ENCODE data around the gene OR2T34. TPM values are rescaled to one million over a fixed set of nuclear protein-coding genes. Genes with fewer than 3 reads are reported as not detected.
"Not testable (repeated sequence)": the region's sequence is repeated elsewhere in the genome, so short reads cannot be mapped to it uniquely, and the experiment has no call there.

OR2T34 gene
- total RNA-seq, 1 donor from 2014 or later = not detected

GRCh38 chr1:248537449-248537848, 37.1 kb downstream of the OR2T34 start:
- not testable (repeated sequence) for H3K36me3 Mint-ChIP-seq (ENCODE audit: unreplicated experiment); H3K27ac Mint-ChIP-seq (ENCODE audit: unreplicated experiment); H3K9me3 Mint-ChIP-seq (ENCODE audit: unreplicated experiment); H3K4me1 Mint-ChIP-seq (ENCODE audit: low read depth, unreplicated experiment); DNase-seq; H3K27me3 Mint-ChIP-seq (ENCODE audit: unreplicated experiment); H3K4me3 Mint-ChIP-seq (ENCODE audit: unreplicated experiment)

Other genes starting within 250 kb of the OR2T34 start
- not detected for gene OR14C36, start 226.0 kb downstream of the OR2T34 start, total RNA-seq (ENCODE audit: unreplicated experiment)
- not detected for gene OR2T4, start 213.1 kb downstream of the OR2T34 start, total RNA-seq (ENCODE audit: unreplicated experiment)
- not detected for gene OR2T6, start 199.0 kb downstream of the OR2T34 start, total RNA-seq (ENCODE audit: unreplicated experiment)
- gene OR2T1, start 171.7 kb downstream of the OR2T34 start, total RNA-seq (ENCODE audit: unreplicated experiment) = not detected
- gene OR2T2, start 129.1 kb downstream of the OR2T34 start, total RNA-seq (ENCODE audit: unreplicated experiment) = not detected
- gene OR2T3, start 101.4 kb downstream of the OR2T34 start, total RNA-seq (ENCODE audit: unreplicated experiment) = not detected
- not detected for gene OR2T5, start 86.2 kb downstream of the OR2T34 start, total RNA-seq (ENCODE audit: unreplicated experiment)
- gene OR2G6, start 66.7 kb downstream of the OR2T34 start, total RNA-seq (ENCODE audit: unreplicated experiment) = not detected
- gene OR2T29, start 12.0 kb downstream of the OR2T34 start, total RNA-seq (ENCODE audit: unreplicated experiment) = not detected
- gene OR2T10, start 22.9 kb upstream of the OR2T34 start, total RNA-seq (ENCODE audit: unreplicated experiment) = not detected
- gene OR2T11, start 60.3 kb upstream of the OR2T34 start, total RNA-seq (ENCODE audit: unreplicated experiment) = not detected
- not detected for gene OR2T35, start 70.5 kb upstream of the OR2T34 start, total RNA-seq (ENCODE audit: unreplicated experiment)
- not detected for gene OR2T27, start 80.8 kb upstream of the OR2T34 start, total RNA-seq (ENCODE audit: unreplicated experiment)
- not detected for gene OR14I1, start 128.0 kb upstream of the OR2T34 start, total RNA-seq (ENCODE audit: unreplicated experiment)
- not detected for gene LYPD8, start 181.0 kb upstream of the OR2T34 start, total RNA-seq (ENCODE audit: unreplicated experiment)

Measured in glutamatergic neuron (in vitro differentiated cells).